Measurements from ENCODE around the gene PXT1.
"Not testable (repeated sequence)": the region's sequence is repeated elsewhere in the genome, so short reads cannot be mapped to it uniquely, and the experiment has no call there.

PXT1 gene

DNA sequence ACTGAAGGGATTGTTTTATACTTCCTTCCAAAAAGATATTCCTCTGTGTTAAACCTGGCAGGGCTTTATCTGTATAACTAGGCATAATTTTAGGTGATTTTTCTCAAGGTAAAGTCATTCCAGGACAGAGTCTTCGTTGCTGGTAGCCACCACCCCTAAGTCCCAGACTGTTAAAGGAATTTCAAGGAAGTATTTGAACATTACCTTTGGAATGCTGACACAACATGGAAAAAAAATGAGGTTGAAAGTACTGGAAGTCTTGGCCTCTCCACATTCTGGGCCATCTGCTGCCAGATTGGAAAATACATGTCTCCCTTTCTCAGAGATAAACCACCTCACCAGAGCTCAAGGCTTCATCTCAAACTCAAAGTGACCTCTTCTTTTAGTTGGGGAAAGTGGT lies 28.2 kb downstream of the PXT1 start:
- no peaks in the 10 kb centered on the region for H3K36me3 ChIP-seq (ENCODE audit: control insufficient read depth, insufficient read depth, low read length)
- no peaks in the 10 kb centered on the region for H3K27me3 ChIP-seq (ENCODE audit: control insufficient read depth, insufficient read depth, low read length)
- no peak overlapping the region for H3K4me3 ChIP-seq (ENCODE audit: low read length)
- H3K4me1 ChIP-seq (ENCODE audit: control insufficient read depth, insufficient read depth, low read length): no peaks in the 10 kb centered on the region
- no peaks in the 10 kb centered on the region for H3K9me3 ChIP-seq (ENCODE audit: control insufficient read depth, low read length)
- H3K9ac ChIP-seq (ENCODE audit: low read length): no peak overlapping the region

DNA sequence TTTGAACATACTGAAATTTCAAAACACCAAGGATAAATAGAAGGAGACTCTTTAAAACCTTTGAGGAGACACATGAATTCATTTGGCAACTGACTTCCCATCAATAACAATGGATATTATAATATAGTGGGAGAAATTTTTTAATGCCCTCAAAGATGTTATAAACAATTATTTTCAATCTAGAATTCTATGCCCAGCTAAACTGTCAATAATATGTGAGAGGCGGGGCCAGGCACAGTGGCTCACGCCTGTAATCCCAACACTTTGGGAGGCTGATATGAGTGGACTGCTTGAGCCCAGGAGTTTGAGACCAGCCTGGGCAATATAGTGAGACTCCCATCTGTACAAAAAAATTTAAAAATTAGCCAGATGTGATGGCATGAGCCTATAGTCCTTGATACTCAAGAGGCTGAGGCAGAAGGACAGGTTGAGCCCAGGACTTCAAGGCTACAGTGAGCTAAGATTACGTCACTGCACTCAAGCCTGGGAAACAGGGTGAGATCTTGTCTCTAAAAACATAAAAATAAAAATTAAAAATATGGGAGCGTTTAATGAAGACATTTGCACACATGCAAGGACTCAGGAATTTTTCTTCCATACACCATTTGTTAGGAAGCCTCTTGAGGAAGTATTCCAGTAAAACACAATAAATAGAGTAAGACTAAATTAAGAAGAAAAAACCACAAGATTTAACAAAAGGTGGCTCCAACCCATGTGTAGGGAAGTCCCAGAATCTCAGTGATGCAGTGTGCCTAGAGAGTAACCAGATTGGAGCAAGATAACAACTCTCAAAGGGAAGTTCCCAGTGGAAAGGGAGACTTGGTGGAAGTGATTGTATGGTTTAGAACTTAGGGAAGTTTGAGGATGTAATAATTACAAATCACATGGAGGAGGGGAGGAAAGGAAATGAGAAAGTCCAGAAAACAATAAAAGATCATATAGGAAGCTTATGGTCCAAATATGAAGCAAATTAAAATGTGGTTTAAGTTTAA lies 28.9 kb downstream of the PXT1 start:
- Histone ChIP-seq H3K36me3 (ENCODE audit: control insufficient read depth, insufficient read depth, low read length) (no peaks in the 10 kb centered on the region), H3K27me3 (ENCODE audit: control insufficient read depth, insufficient read depth, low read length) (no peaks in the 10 kb centered on the region), H3K4me3 (ENCODE audit: low read length) (no peak overlapping the region), H3K9me3 (ENCODE audit: control insufficient read depth, low read length) (no peaks in the 10 kb centered on the region), H3K9ac (ENCODE audit: low read length) (no peak overlapping the region), H3K4me1 (ENCODE audit: control insufficient read depth, insufficient read depth, low read length) (no peaks in the 10 kb centered on the region)

DNA sequence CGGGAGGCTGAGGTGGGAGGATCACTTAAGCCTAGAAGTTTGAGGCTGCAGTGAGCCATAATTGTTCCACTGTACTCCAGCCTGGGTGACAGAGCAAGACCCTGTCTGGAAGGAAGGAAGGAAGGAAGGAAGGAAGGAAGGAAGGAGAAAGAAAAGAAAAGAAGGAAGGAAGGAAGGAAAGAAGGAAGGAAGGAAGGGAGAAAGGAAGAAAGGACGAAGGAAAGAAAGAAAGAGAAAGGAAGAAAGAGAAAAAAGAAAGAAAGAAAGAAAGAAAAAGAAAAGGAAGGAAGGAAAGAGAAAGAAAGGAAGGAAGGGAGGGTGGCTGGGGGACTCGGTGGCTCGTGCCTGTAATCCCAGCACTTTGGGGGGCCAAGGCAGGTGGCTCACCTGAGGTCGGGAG lies 32.9 kb downstream of the PXT1 start:
- not testable (repeated sequence) for H3K36me3 ChIP-seq (ENCODE audit: control insufficient read depth, insufficient read depth, low read length); H3K9me3 ChIP-seq (ENCODE audit: control insufficient read depth, low read length); H3K4me1 ChIP-seq (ENCODE audit: control insufficient read depth, insufficient read depth, low read length); H3K4me3 ChIP-seq (ENCODE audit: low read length); H3K9ac ChIP-seq (ENCODE audit: low read length); H3K27me3 ChIP-seq (ENCODE audit: control insufficient read depth, insufficient read depth, low read length)

DNA sequence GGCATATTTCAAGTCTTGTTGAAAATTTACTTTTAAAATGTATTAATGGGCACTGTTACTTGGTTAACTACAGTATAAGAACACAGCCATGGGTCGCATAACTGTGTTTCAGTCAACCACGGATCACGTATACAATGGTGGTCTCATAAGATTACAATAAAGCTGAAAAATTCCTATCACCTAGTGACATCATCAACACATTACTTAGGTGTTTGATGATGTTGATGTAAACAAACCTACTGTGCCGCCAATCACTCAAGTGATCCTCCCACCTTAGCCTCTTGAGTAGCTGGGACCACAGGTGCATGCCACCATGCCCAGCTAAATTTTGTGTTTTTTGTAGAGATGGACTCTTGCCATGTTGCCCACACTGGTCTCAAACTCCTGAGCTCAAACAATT lies 38.5 kb downstream of the PXT1 start:
- Histone ChIP-seq H3K9ac (ENCODE audit: low read length) (no peak overlapping the region), H3K27me3 (ENCODE audit: control insufficient read depth, insufficient read depth, low read length) (no peaks in the 10 kb centered on the region), H3K4me1 (ENCODE audit: control insufficient read depth, insufficient read depth, low read length) (no peaks in the 10 kb centered on the region), H3K9me3 (ENCODE audit: control insufficient read depth, low read length) (no peaks in the 10 kb centered on the region), H3K36me3 (ENCODE audit: control insufficient read depth, insufficient read depth, low read length) (no peaks in the 10 kb centered on the region), H3K4me3 (ENCODE audit: low read length) (no peak overlapping the region)

DNA sequence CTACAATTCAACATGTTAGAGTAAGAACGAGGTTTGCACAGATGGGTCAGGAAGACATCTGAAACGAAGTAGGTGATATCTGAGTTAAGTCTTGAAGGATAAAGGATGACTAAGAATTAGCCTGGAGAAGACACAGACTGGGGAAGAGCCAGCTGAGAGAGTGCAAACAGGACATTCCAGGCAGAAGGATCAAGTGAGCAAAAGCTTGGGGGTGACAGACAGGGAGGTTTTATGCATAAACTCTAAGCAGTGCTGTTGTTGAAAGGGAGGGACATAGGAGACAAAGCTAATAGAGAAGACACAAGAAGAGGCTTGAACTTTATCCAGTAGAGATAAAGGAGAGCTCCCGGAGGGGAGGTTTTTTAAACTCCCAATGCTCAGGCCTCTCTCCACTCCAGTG lies 40.2 kb downstream of the PXT1 start:
- Histone ChIP-seq H3K4me3 (ENCODE audit: low read length) (no peak overlapping the region), H3K9me3 (ENCODE audit: control insufficient read depth, low read length) (no peaks in the 10 kb centered on the region), H3K36me3 (ENCODE audit: control insufficient read depth, insufficient read depth, low read length) (no peaks in the 10 kb centered on the region), H3K27me3 (ENCODE audit: control insufficient read depth, insufficient read depth, low read length) (no peaks in the 10 kb centered on the region), H3K9ac (ENCODE audit: low read length) (no peak overlapping the region), H3K4me1 (ENCODE audit: control insufficient read depth, insufficient read depth, low read length) (no peaks in the 10 kb centered on the region)

DNA sequence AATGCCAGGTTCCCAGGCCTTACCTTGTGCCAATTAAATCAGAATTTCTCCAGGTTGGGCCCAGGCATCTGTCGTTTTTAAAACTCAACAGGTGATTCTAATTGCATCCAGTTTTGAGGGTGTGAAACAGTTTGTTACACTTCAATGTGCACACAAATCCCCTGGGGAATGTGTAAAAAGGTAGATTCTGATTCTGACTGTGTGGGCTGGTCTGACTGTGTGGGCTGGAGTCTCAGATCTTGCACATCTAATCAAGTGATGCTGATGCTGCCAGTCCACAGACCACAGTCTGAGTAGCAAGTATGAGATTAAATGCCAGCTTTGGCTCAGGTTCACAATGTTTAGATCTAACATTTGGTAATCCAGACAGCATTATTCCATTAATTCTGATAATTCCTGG lies 42.7 kb downstream of the PXT1 start:
- no peaks in the 10 kb centered on the region for H3K4me1 ChIP-seq (ENCODE audit: control insufficient read depth, insufficient read depth, low read length)
- no peaks in the 10 kb centered on the region for H3K36me3 ChIP-seq (ENCODE audit: control insufficient read depth, insufficient read depth, low read length)
- no peak overlapping the region for H3K9ac ChIP-seq (ENCODE audit: low read length)
- H3K9me3 ChIP-seq (ENCODE audit: control insufficient read depth, low read length): no peaks in the 10 kb centered on the region
- H3K27me3 ChIP-seq (ENCODE audit: control insufficient read depth, insufficient read depth, low read length): no peaks in the 10 kb centered on the region
- H3K4me3 ChIP-seq (ENCODE audit: low read length): no peak overlapping the region

DNA sequence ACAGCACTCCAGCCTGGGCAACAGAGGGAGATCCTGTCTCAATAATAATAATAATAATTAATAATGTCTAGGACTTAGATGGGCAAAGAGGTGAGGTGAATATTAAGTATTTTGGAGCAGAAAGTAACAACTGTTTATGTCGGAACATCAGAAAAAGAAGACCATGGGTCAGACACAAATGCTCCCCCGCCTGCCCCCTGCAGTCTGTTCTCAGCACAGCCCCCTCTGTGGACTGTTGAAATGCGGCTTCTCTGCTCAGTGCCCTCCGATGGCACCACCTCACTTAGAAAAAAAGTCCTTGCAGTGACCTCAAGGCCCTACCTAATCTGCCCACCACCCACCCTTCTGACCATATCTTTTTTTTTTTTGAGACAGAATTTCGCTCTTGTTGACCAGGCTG lies 50.0 kb downstream of the PXT1 start:
- Histone ChIP-seq H3K9ac (ENCODE audit: low read length) (no peak overlapping the region), H3K4me1 (ENCODE audit: control insufficient read depth, insufficient read depth, low read length) (peaks cover 7% of the 10 kb centered on the region), H3K9me3 (ENCODE audit: control insufficient read depth, low read length) (no peaks in the 10 kb centered on the region), H3K27me3 (ENCODE audit: control insufficient read depth, insufficient read depth, low read length) (no peaks in the 10 kb centered on the region), H3K4me3 (ENCODE audit: low read length) (no peak overlapping the region), H3K36me3 (ENCODE audit: control insufficient read depth, insufficient read depth, low read length) (no peaks in the 10 kb centered on the region)

DNA sequence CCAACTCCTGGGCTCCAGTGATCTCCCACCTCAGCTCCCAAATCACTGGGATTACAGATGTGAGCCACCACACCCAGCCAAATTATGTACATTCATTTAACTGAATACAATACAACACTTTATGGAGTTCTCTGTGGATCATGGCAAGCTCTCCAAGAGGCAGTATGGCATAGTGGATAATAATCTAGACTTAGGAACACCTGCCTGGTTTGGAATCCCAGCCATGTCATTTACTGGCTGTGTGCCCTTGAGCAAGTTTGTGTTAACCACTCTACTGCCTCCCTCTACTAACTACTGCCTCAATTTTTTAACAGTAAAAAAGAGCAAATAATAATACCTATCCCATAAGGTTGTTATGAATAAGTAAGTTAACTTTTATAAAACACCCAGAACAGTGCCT lies 53.3 kb downstream of the PXT1 start:
- Histone ChIP-seq H3K9ac (ENCODE audit: low read length) (no peak overlapping the region), H3K4me1 (ENCODE audit: control insufficient read depth, insufficient read depth, low read length) (peaks cover 7% of the 10 kb centered on the region), H3K9me3 (ENCODE audit: control insufficient read depth, low read length) (no peaks in the 10 kb centered on the region), H3K36me3 (ENCODE audit: control insufficient read depth, insufficient read depth, low read length) (no peaks in the 10 kb centered on the region), H3K4me3 (ENCODE audit: low read length) (no peak overlapping the region), H3K27me3 (ENCODE audit: control insufficient read depth, insufficient read depth, low read length) (no peaks in the 10 kb centered on the region)

DNA sequence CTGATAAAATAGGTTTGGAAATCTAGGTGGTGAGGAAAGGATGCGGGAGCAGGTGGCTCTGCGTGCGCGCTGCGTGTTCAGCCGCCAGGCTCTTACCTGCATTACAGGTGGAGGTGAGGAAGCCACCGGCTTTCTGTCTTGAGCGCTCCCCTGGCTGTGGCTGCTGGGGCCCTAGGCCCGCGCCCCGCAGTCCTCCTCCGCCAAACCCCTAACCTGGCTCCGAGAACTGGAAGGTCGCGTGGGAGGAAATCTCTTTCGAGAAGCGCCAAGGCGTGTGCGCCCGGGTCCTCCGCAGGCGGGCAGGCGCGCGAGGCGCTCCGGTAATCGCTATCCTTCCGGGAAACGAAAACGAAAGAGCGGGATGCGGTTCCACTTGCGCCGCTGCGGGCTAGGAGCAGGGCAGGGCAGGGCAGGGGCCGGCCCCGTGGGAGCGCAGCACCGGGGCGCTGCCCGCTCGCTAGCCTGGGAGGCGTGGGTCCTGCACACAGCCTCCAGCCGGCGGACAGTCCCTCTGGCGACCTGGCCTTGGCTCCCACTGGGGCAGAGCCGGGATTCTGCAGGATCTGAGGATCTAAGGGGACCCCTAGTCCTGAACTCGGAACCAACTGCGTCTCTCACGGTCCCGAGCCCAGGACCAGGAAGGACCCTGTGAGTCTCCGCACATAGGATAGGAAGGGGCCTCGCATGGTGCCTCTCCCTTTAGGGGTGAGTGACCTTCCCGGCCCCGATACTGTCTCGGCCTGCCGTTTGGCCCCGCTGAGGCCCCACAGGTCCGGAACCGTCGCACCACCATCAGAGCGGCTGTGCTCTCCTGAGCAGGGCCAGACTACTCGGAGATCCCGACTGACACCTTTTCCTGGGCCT lies 55.0 kb downstream of the PXT1 start, which contains the start of gene ETV7:
Gene ETV7 (minus strand): TSS at position 230 of the 864 bp plus-strand sequence. CDS start 128 bp downstream, at position 102.
- Histone ChIP-seq H3K27me3 (ENCODE audit: control insufficient read depth, insufficient read depth, low read length) (no peaks in the 10 kb centered on the region), H3K9ac (ENCODE audit: low read length) (peak within 1 kb of the TSS; percentile 58), H3K4me3 (ENCODE audit: low read length) (peak within 1 kb of the TSS; percentile 94), H3K36me3 (ENCODE audit: control insufficient read depth, insufficient read depth, low read length) (no peaks in the 10 kb centered on the region), H3K4me1 (ENCODE audit: control insufficient read depth, insufficient read depth, low read length) (peaks cover 7% of the 10 kb centered on the region), H3K9me3 (ENCODE audit: control insufficient read depth, low read length) (no peaks in the 10 kb centered on the region)

DNA sequence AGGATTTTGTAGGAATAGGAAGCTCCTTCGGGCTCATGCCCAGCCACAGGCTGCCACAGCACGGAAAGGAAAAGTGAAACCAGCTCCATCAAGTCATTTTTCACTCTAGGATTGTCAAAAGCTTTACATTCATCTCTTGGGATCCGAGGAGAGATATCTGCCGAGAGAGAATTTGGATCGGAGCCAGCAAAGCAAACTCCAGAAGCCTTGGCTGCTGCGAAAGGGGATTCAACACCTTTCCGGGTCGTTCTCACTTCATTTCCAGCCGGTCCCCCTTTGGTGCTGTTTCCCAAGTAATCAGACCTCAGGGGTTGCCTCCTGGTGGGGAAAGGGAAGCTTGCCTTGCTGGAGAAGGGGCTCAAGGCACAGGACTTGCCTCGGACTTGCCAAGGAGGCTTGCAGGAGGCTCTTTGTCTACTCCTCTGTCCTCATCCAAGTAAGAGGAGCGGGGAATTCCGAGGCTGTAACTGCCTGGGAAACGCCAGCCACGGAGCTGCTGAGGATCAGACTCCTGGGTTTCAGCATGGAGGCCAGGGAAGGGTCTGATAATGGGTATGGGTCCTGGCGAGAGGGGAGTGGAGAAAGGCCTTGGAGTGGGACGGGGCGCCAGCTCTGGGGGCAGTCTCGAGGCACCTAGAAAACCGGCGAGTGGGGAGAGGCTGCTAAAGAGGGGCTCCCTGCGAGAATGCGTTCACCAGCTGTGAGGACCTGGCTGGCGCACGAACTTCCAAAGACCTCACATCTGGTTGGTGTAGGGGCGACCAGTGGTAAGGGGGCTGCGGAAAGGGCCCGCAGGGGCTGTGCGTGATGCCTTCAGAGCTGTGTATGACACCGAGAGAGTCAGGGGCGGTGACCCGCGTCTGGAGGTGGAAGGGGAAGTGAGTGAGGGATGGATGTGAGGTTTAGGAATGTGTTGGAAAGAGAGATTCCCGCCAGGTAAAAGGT lies 55.9 kb downstream of the PXT1 start:
- Histone ChIP-seq H3K4me3 (ENCODE audit: low read length) (peak overlapping the region; percentile 94), H3K9ac (ENCODE audit: low read length) (peak overlapping the region; percentile 58), H3K36me3 (ENCODE audit: control insufficient read depth, insufficient read depth, low read length) (no peaks in the 10 kb centered on the region), H3K4me1 (ENCODE audit: control insufficient read depth, insufficient read depth, low read length) (peaks cover 7% of the 10 kb centered on the region), H3K9me3 (ENCODE audit: control insufficient read depth, low read length) (no peaks in the 10 kb centered on the region), H3K27me3 (ENCODE audit: control insufficient read depth, insufficient read depth, low read length) (no peaks in the 10 kb centered on the region)

DNA sequence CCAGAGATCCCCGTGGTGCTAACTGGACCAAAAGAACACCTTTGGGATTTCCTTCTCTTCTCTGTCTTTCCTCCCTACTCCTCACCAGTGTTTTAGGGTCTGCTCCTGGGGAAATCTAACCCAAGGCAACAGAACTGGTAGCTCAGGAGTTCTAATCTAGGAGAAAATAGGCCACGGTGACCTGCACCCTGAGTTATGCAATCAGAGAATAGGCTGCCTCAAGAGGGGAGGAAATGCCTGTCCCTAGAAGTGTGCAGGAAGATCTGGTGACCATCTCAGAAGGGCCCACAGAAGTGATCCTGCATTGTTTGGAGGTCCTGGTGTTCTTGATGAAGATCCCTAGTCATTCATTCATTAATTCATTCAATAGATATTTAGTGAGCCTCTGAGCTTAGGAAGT lies 58.6 kb downstream of the PXT1 start:
- Histone ChIP-seq H3K4me1 (ENCODE audit: control insufficient read depth, insufficient read depth, low read length) (peaks cover 7% of the 10 kb centered on the region), H3K36me3 (ENCODE audit: control insufficient read depth, insufficient read depth, low read length) (no peaks in the 10 kb centered on the region), H3K4me3 (ENCODE audit: low read length) (no peak overlapping the region), H3K9ac (ENCODE audit: low read length) (no peak overlapping the region), H3K27me3 (ENCODE audit: control insufficient read depth, insufficient read depth, low read length) (no peaks in the 10 kb centered on the region), H3K9me3 (ENCODE audit: control insufficient read depth, low read length) (no peaks in the 10 kb centered on the region)
